Posterior cingulate gyrus (tissue), 11 donors: Measurements from ENCODE around the gene PRKAG2.
A peak's percentile ranks its signal among the peaks of the same experiment; 100 is the strongest.
"Not testable (repeated sequence)": the region's sequence is repeated elsewhere in the genome, so short reads cannot be mapped to it uniquely, and the experiment has no call there.

Experiments
- DNase-seq, 10 donors: peaks; one replicate each; pipeline versions ENCODE4 v3.0.0 to v3.0.0-alpha.2; 2020 to 2021; ENCODE audit warnings: mixed read lengths in 3 of 10
- intact Hi-C: fragments of 100-400 bp; cut with DNase I; formaldehyde crosslinking; loops from one replicate; pipeline ENCODE4 v1.15.1; 2023

Gene PRKAG2

GRCh38 chr7:151876899-151877777, at the start of gene PRKAG2:
TSS of gene PRKAG2 (minus strand) at chr7:151877115. CDS start at chr7:151876620, 495 bp downstream.
- peak in 9 of 10 donors; percentile 30 to 92 (median 63) for DNase-seq
- intact Hi-C loops = no loop called here

DNA sequence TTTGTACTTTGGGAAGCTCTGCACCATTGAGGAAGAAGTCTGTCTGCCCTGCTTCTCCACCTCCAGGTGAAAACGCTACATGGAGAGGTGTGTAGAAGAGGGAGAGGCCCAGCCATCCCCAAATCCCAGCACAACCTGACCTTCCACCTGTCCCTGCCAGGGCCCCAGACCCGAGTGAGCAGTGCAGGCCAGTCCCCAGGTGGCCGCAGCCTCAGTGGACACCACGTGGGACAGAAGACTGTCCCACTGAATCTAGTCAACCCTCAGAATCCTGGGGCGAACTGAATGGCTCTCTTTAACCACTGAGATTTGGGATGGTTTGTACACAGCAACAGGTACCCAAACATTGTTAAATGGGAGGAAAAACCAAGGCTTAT, 49.4 kb upstream of the PRKAG2 start:
- no peak for DNase-seq
- intact Hi-C loops = no loop called here

DNA sequence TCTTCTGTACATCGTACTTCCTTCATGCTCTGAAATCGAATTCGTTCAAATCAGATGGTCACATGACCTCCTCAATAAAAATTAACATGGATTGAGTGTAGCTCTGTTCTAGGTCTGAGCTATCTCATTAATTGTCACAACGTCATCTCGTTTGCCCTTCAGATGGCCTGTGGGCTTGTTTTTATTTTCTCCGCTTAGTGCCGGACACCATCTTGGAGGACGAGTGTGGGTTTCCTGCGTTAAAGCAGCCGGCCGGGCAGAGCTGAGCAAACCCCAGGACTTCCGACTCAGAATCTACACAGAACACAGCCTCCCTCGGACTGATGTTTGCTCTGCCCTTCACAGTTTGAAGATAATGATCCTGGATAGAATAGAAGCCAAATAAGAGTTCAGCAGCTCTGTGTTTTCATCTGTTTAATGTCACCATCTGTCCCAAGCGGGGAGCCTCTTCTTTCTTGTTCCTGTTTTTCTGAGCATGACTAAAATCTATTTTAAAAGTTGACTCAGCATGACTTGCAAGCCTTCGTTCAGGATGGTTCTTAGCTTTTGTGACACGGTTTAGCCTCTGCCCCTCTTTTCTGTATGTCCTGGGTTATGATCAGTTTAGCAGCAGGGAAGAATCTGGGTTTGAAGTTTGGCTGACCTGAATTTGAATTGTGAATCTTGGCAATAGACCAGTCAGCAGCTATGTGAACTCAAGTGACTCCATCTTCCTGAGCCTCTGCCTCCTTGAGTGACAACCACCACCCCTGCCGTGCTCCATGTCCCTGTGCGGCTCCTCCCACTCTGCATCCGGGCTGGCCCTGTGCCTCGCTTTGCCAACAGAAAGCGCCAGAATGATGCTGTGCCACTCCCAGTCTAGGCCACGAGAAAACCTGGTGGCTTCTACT, 48.8 kb upstream of the PRKAG2 start:
- intact Hi-C loops = no loop called here
- DNase-seq = peak in 7 of 10 donors; percentile 25 to 92 (median 53)

- no peak for DNase-seq
- intact Hi-C loops = no loop called here
These were observed 47.6 kb upstream of the PRKAG2 start for GRCh38 chr7:151924508-151924907.

- no peak for DNase-seq
- intact Hi-C loops = no loop called here
These were observed 47.1 kb upstream of the PRKAG2 start for GRCh38 chr7:151924001-151924400.

GRCh38 chr7:151923097-151923876, 46.4 kb upstream of the PRKAG2 start:
- DNase-seq = no peak
- intact Hi-C loops = no loop called here

DNA sequence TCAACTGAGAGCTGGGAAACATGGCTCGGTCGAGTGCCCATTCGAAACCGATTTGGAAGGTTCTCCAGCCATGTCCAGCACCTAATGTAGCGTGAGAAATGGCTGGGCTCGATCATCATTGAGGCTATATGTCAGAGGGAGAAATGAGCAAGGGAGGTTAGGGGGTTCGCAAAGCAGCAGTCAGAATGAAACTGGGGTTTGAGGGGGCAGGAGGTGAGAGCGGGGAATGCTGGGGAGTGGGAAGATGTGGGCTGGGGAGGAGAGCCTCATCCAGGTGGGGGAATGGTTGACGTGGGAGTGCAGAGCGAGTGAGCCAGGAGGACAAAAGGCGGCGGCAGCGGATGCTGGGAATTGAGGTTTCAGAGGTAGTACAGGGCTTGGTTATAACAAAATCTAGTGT, 44.5 kb upstream of the PRKAG2 start:
- DNase-seq = no peak
- intact Hi-C loops = no loop called here

- DNase-seq = no peak
- intact Hi-C loops = no loop called here
These were observed 43.6 kb upstream of the PRKAG2 start for GRCh38 chr7:151920488-151920887.

DNA sequence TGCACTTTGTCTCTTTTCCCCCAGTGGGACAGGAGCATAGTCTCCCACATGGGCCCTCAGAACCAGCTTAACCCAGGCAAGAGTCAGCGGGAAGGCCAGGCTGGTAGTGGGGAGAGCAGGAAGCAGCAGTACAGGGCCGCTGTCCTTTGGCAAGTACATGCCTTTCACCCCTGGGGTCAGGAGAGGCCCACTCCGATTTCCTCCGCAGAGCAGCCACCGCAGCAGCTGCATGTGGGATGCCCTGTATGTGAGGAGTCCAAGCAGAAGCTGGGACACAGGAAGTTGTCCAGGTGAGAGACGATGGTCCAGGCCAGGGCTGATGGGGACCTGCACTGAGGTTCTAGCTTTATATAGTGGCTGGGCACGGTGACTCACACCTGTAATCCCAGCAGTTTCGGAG, 42.7 kb upstream of the PRKAG2 start:
- no peak for DNase-seq
- intact Hi-C loops = no loop called here

DNA sequence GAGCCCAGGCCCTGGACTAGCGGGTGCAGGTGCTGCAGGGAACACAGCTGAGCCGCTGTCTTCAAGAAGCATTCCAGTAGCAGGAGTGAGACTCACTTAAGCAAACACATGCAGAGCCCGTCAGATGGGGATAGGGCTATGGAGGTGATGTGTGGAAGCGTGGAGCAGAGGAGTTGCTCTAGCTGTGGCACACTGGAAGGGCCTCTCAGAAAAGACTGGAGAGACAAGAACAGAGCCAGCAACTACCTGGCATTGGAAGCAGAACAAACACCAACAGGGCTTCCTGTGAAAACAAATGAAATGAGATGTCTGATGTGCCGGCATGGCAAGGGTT, 41.6 kb upstream of the PRKAG2 start:
- DNase-seq = no peak
- intact Hi-C loops = no loop called here

DNA sequence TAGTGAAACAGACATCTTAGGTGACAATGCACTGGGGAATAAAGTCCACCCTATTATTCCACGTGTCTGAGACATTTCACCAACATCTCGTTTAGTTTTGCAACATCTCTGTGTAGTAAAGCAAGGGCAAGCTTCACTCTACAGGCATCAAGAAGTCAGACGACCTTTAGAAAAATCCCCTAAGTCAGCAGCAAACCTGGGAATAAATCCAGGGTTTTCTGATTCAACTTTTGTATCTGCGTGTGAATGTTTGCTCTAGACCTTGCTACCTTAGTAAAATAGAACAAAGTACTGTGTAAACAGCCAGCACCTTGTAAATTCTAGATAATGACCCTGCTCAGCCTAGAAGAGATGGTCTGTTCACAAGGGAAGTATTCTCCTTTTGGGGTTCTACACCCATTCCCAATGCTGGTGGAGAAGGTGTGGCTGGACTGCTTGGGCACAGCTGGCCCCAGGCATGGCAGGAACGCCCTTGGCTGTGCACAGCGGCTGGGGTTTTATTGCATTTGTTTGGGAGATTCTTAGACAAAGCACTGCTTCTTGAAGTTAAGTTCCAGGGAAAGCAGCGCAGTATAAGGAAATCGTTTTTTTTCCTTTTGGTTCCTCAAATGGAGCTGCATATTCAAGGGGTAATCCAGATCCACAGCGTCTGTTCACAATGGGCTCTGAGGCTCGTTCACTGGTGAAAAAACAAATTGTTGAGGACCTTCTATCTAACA, 41.0 kb upstream of the PRKAG2 start:
- no peak for DNase-seq
- intact Hi-C loops = no loop called here

DNA sequence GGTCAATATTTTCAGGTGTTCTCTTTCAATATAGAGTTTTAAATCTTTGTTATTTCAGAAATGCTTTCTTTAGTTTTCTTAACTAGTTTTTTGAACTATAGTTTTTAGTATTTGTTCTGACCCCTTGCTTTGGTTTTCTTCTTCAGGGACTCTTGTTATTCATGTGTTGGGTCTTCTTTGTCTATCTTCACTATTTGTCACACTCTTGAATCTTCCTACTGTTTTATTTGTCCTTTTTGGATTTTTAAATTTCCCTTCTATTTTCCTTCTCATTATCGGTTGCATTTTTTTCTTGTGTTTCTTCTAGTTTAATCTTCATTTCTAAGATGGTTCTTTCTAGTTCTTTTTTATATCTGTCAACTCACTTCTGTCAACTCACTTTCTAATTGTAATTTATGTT, 37.1 kb upstream of the PRKAG2 start:
- DNase-seq = no peak
- intact Hi-C loops = no loop called here

- intact Hi-C loops, DNase-seq: not testable (repeated sequence)
These were observed 33.7 kb upstream of the PRKAG2 start for GRCh38 chr7:151910655-151911054.

- intact Hi-C loops, DNase-seq: not testable (repeated sequence)
These were observed 30.2 kb upstream of the PRKAG2 start for GRCh38 chr7:151907115-151907514.

DNA sequence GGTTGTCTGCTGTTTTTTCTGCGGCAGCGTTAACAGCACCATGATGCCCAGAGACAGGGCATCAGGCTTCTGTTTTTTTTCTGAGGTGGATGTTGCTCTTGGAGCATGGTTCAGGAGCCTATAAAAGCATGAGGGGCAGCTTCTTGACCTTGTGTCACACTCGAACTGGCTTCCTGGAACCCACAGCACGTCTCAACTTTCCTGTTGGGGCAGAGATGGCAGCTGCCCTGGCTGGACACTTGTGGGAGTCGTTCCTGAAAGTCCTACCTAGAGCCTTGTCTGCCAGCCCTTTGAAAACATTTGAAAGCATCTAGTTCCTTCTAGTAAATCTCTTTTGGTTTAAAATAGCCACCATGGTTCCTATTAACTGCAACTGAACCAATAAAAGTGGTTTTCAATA, 28.9 kb upstream of the PRKAG2 start:
- no peak for DNase-seq
- intact Hi-C loops = no loop called here

DNA sequence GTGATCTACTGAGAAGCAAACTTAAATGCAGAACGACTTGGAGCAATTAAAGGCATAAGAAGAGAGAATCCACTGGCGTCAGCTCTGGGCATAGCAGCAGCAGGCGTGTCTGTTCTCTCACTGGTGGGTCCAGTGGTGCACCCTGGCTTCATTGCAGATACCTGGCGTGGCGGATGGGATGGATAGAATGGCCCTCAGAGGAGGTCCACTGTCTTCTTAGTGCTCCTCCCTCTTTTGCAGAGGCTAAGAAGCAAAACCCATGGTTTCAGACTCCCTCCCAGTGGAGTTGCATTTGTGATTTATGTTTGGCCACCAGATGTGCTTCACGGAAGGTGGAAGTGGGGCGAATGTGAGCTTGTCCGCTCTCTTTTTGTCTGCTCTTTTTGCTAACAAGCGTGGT, 28.4 kb upstream of the PRKAG2 start:
- intact Hi-C loops = no loop called here
- no peak for DNase-seq

DNA sequence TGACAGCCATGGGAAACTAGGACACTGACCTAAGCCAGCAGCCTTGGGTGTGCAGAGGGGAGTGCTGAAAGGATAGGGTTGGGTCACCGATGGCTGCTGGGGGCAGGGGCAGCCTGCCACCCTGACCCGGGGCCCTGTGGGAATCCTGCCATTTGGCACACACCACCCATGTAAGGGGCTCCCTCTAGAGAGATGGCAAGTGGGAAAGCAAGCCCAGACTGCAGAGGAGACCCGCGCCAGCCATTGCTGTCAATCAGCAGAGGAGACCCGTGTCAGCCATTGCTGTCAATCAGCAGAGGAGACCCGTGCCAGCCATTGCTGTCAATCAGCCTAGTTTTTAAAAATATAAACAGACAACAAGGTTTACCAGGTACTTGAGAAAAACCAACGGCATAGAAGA, 27.4 kb upstream of the PRKAG2 start:
- no peak for DNase-seq
- intact Hi-C loops = no loop called here

- no peak for DNase-seq
- intact Hi-C loops = no loop called here
These were observed 26.5 kb upstream of the PRKAG2 start for GRCh38 chr7:151903249-151904032.

DNA sequence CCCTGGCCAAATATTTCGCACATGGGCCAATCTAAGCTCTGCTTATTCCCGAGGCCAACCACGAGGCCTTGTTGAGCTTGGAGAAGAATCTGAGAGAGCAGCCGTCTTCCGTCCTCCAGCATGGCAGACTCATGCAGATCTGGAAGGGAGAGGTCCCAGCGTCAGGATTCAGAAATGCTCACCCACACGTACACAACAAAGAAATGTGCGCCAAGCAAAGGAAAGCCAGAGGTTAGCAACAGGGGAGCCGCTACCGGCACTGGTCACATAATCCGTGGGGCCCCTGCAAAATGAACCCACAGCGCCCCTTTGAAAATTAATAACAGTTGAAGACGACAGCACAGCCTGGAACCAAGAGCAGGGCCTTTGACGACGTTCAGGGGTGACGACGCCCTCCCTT, 25.4 kb upstream of the PRKAG2 start:
- intact Hi-C loops = no loop called here
- DNase-seq = no peak
